K562 (cell line): ENCODE measurements around the gene RBKS. TPM values are rescaled to one million over a fixed set of nuclear protein-coding genes. Genes with fewer than 3 reads are reported as not detected.

Experiments
- CC2D1A ChIP-seq: fragments of 450-650 bp; IDR thresholded peaks from 2 replicates; pipeline ENCODE4 v1.6.1; 2017; ENCODE audit warnings: mild to moderate bottlenecking
- CCNT2 ChIP-seq: IDR thresholded peaks from 2 replicates; pipeline ENCODE4 v1.6.1; 2011; ENCODE audit warnings: borderline replicate concordance, low read depth, mild to moderate bottlenecking, moderate library complexity, mixed read lengths, low read length; ENCODE audit not compliant: insufficient read length; ENCODE audit errors: extremely low read depth
- CHD2 ChIP-seq: IDR thresholded peaks from 2 replicates; pipeline ENCODE4 v1.6.1; 2011; ENCODE audit warnings: low read depth, low read length
- CSDE1 ChIP-seq, 2 experiments: fragments of 450-650 bp; IDR thresholded peaks; 2 replicates each; pipeline ENCODE4 v1.6.1; 2016; ENCODE audit warnings: mild to moderate bottlenecking in 1 of 2
- FOXJ2 ChIP-seq: fragments of 200-800 bp; sonication (Bioruptor generic); IDR thresholded peaks from 2 replicates; pipeline ENCODE4 v1.6.1; 2016; ENCODE audit warnings: missing genetic modification characterization, missing compliant biosample characterization
- HNRNPH1 ChIP-seq: fragments of 200-400 bp; formaldehyde crosslinking; optimal IDR thresholded peaks from 2 replicates; pipeline ENCODE3; 2017; ENCODE audit warnings: low read depth, mild to moderate bottlenecking, low read length, moderate library complexity
- HNRNPUL1 ChIP-seq: fragments of 200-400 bp; formaldehyde crosslinking; IDR thresholded peaks from 2 replicates; pipeline ENCODE4 v1.6.1; 2017; ENCODE audit warnings: low read length
- KLF6 ChIP-seq: fragments of 250-450 bp; sonication (Bioruptor Pico); IDR thresholded peaks from 2 replicates; pipeline ENCODE4 v1.4.0; 2020; ENCODE audit warnings: mild to moderate bottlenecking, moderate library complexity, borderline replicate concordance
- MBD2 ChIP-seq: sonication (generic); IDR thresholded peaks from 2 replicates; pipeline ENCODE4 v1.6.1; 2016; ENCODE audit warnings: low read depth, borderline replicate concordance
- NR3C1 ChIP-seq: sonication (generic); formaldehyde crosslinking; IDR thresholded peaks from 2 replicates; pipeline ENCODE4 v1.8.1; 2022; ENCODE audit warnings: missing genetic modification reagents
- RBM17 ChIP-seq: fragments of 200-400 bp; formaldehyde crosslinking; IDR thresholded peaks from 2 replicates; pipeline ENCODE4 v1.6.1; 2017; ENCODE audit warnings: low read depth, mild to moderate bottlenecking, low read length, borderline replicate concordance
- SETDB1 ChIP-seq: IDR thresholded peaks from one replicate; pipeline ENCODE4 v1.6.1; 2012; ENCODE audit warnings: low read length, control low read depth, inconsistent platforms
- ZNF121 ChIP-seq: sonication (generic); formaldehyde crosslinking; conservative IDR thresholded peaks from 2 replicates; pipeline ENCODE4 v1.8.0; 2022; ENCODE audit warnings: missing genetic modification reagents
- ZNF217 ChIP-seq: sonication (generic); formaldehyde crosslinking; IDR thresholded peaks from 2 replicates; pipeline ENCODE4 v1.8.0; 2022; ENCODE audit warnings: mild to moderate bottlenecking, missing genetic modification reagents
- ZNF436 ChIP-seq: fragments of 250-450, 450-650 bp; sonication (Bioruptor Pico); formaldehyde crosslinking; IDR thresholded peaks from 2 replicates; pipeline ENCODE4 v1.7.0; 2020; ENCODE audit warnings: mild to moderate bottlenecking
- ZNF75A ChIP-seq: fragments of 450-650 bp; formaldehyde crosslinking; IDR thresholded peaks from 2 replicates; pipeline ENCODE4 v1.4.0; 2020; ENCODE audit warnings: mild to moderate bottlenecking
- polyA plus RNA-seq, 8 experiments: library from polyadenylated mRNA; depleted of rRNA in 4 of 8; stranded (reverse) in 5 of 8; unstranded in 3 of 8; fragments of >200 nt; fragmentation: Nextera tagmentation in 2 of 8; fragmentation: Illumina TruSeq in 1 of 8; extraction: Ambion mirVana in 2 of 8; extraction: Trizol in 1 of 8; gene quantifications; 2 replicates each; pipeline versions ENCODE4 v1.2.1 to v1.2.3, GENCODE V29; 2011 to 2014; ENCODE audit warnings: inconsistent platforms in 1 of 8, missing spikeins in 1 of 8
- total RNA-seq, 7 experiments: library from RNA; depleted of rRNA in 6 of 7; stranded (reverse); fragments of >200 nt in 6 of 7; fragmentation: Illumina TruSeq in 2 of 7; extraction: Trizol in 2 of 7; gene quantifications; 2 replicates each; pipeline versions ENCODE4 v1.2.1 to v1.2.3, GENCODE V29; 2011 to 2021; ENCODE audit warnings: low replicate concordance in 1 of 7
- TF ChIP-seq, protein P1 (sequence below): fragments of 450-650 bp; IDR thresholded peaks from 2 replicates; pipeline ENCODE4 v1.6.1; 2016; ENCODE audit warnings: missing biosample characterization, missing genetic modification characterization
- TF ChIP-seq, protein P2 (sequence below): fragments of 250-450 bp; sonication (Bioruptor Pico); IDR thresholded peaks from 2 replicates; pipeline ENCODE4 v1.8.0; 2021; ENCODE audit warnings: borderline replicate concordance, mild to moderate bottlenecking, moderate library complexity; ENCODE audit not compliant: poor library complexity, severe bottlenecking
- TF ChIP-seq, protein P3 (sequence below): sonication (generic); formaldehyde crosslinking; IDR thresholded peaks from 2 replicates; pipeline ENCODE4 v1.8.0; 2022; ENCODE audit warnings: missing genetic modification reagents, mild to moderate bottlenecking, borderline replicate concordance
- TF ChIP-seq, protein P4 (sequence below): fragments of 250-450 bp; sonication (Bioruptor Pico); IDR thresholded peaks from 2 replicates; pipeline ENCODE4 v1.4.0; 2020; ENCODE audit warnings: mild to moderate bottlenecking, moderate library complexity
- TF ChIP-seq, protein P5 (sequence below): fragments of 450-650 bp; IDR thresholded peaks from 2 replicates; pipeline ENCODE4 v1.6.1; 2017; ENCODE audit warnings: mild to moderate bottlenecking, moderate library complexity

Gene RBKS
- total and polyA plus RNA-seq, 9 of the 15 experiments (the other 6 are each of a cell fraction or from before 2014, with no cell fraction given): 0.06 to 0.39 (median 0.19) TPM

DNA sequence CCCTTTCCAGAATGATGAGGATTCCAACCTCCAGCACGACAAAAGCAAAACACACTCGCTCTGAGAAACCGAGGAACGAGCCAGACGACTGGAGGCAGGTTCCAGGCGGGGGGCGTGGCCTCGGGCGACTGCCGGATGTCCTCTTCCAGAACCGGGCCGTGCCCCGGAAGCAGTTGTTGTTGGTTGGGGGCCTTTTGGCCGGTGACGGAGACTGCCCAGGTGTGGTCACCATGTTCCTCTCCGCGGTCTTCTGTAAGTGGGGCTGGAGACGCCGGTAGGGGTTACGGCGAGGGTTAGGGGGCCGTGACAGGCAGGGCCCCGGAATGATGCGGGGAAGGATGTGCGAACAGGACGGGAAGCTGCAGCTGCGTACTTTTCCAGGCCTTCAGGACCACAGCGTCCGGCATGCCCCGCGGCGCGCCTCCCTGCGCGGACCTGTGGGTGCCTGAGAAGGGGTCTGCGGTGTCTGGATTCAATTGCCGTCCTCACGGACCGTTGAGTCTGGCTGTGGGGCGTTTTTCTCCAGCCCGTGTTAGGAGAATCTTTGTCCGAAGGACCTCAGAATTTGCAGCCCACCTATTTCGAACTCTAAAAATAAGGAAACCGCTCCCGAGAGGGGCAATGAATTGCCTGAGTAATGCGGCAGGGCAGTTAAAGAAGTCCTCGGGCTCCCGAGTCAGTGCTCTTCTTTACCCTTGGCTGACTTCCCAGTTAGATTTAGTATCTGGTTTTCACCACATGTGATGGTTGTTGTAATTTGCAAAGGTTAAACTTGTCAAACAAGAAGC is 118.4 kb downstream of the RBKS start, which contains the start of gene MRPL33 (continued):
- TF ChIP-seq RBM17 (no peak), SETDB1 (no peak), ZNF217 (no peak), NR3C1 (no peak), HNRNPUL1 (no peak), ZNF121 (CRISPR knock-in tag) (no peak), MBD2 (peak; percentile 56; the same call in 1 of the 2 replicates), CC2D1A (0 out of 2 replicates have a peak, but pooled peaks have one; percentile 22), FOXJ2 (tag) (no peak), CHD2 (0 out of 2 replicates have a peak, but pooled peaks have one; percentile 37), KLF6 (CRISPR knock-in tag) (no peak), HNRNPH1 (no peak), CSDE1 (IDR thresholded peaks at IDR 0.05) (no peak), CCNT2 (peak; percentile 64), ZNF436 (CRISPR knock-in tag) (0 out of 2 replicates have a peak, but pooled peaks have one; percentile 32), ZNF75A (CRISPR knock-in tag) (peak; percentile 56; the same call in 1 of the 2 replicates)
- TF ChIP-seq, protein P1, sequence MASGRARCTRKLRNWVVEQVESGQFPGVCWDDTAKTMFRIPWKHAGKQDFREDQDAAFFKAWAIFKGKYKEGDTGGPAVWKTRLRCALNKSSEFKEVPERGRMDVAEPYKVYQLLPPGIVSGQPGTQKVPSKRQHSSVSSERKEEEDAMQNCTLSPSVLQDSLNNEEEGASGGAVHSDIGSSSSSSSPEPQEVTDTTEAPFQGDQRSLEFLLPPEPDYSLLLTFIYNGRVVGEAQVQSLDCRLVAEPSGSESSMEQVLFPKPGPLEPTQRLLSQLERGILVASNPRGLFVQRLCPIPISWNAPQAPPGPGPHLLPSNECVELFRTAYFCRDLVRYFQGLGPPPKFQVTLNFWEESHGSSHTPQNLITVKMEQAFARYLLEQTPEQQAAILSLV (tag): no peak
- TF ChIP-seq, protein P2, sequence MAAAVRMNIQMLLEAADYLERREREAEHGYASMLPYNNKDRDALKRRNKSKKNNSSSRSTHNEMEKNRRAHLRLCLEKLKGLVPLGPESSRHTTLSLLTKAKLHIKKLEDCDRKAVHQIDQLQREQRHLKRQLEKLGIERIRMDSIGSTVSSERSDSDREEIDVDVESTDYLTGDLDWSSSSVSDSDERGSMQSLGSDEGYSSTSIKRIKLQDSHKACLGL (CRISPR knock-in tag): no peak
- TF ChIP-seq, protein P3, sequence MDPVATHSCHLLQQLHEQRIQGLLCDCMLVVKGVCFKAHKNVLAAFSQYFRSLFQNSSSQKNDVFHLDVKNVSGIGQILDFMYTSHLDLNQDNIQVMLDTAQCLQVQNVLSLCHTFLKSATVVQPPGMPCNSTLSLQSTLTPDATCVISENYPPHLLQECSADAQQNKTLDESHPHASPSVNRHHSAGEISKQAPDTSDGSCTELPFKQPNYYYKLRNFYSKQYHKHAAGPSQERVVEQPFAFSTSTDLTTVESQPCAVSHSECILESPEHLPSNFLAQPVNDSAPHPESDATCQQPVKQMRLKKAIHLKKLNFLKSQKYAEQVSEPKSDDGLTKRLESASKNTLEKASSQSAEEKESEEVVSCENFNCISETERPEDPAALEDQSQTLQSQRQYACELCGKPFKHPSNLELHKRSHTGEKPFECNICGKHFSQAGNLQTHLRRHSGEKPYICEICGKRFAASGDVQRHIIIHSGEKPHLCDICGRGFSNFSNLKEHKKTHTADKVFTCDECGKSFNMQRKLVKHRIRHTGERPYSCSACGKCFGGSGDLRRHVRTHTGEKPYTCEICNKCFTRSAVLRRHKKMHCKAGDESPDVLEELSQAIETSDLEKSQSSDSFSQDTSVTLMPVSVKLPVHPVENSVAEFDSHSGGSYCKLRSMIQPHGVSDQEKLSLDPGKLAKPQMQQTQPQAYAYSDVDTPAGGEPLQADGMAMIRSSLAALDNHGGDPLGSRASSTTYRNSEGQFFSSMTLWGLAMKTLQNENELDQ (CRISPR knock-in tag): no peak; the same call in 1 of the 2 replicates
- TF ChIP-seq, protein P4, sequence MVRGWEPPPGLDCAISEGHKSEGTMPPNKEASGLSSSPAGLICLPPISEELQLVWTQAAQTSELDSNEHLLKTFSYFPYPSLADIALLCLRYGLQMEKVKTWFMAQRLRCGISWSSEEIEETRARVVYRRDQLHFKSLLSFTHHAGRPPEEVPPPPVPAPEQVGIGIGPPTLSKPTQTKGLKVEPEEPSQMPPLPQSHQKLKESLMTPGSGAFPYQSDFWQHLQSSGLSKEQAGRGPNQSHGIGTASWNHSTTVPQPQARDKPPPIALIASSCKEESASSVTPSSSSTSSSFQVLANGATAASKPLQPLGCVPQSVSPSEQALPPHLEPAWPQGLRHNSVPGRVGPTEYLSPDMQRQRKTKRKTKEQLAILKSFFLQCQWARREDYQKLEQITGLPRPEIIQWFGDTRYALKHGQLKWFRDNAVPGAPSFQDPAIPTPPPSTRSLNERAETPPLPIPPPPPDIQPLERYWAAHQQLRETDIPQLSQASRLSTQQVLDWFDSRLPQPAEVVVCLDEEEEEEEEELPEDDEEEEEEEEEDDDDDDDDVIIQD (CRISPR knock-in tag): no peak
- TF ChIP-seq, protein P5, sequence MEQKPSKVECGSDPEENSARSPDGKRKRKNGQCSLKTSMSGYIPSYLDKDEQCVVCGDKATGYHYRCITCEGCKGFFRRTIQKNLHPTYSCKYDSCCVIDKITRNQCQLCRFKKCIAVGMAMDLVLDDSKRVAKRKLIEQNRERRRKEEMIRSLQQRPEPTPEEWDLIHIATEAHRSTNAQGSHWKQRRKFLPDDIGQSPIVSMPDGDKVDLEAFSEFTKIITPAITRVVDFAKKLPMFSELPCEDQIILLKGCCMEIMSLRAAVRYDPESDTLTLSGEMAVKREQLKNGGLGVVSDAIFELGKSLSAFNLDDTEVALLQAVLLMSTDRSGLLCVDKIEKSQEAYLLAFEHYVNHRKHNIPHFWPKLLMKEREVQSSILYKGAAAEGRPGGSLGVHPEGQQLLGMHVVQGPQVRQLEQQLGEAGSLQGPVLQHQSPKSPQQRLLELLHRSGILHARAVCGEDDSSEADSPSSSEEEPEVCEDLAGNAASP: no peak
